Adrenal gland (tissue), 5 donors: ENCODE results near the gene ZNF425.

ENCODE experiments used
- POLR2A ChIP-seq, 2 donors: fragments of 450-650 bp; IDR thresholded peaks; one replicate each; pipeline ENCODE4 v1.6.1; 2017; ENCODE audit warnings: antibody characterized with exemption in 2 of 2, mild to moderate bottlenecking in 2 of 2, moderate library complexity in 1 of 2
- TF ChIP-seq, protein P1 (sequence below), 6 experiments: fragments of 450-650 bp in 4 of 6; fragments of 200-600 bp in 2 of 6; sonication (generic) in 1 of 6; IDR thresholded peaks; 1 replicate in 5 of 6; 2 replicates in 1 of 6; pipeline versions ENCODE4 v1.5.1 to v1.8.0; 2016 to 2021; ENCODE audit warnings: antibody characterized with exemption in 6 of 6, mild to moderate bottlenecking in 2 of 6, moderate library complexity in 1 of 6
- donor health status: DM: no; HTN: no; CAD: no.

DNA sequence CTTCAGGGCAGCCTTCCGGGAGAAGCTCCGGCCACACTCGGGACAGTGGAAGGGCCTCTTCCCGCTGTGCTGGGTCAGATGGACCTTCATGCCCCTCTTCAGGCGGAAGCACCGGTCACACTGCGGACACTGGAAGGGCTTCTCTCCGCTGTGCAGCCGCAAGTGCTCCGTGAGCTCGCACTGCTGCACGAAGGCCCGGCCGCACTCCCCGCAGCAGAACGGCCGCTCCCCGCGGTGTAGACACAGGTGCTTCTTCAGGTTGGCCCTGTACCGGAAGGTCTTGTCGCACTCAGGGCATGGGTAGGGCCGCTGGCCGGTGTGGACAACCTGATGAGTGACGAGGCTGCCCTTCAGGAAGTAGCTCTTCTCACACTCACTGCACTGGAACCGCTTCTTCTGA, 21.4 kb downstream of the ZNF425 start:
- no peak for TF ChIP-seq POLR2A (IDR thresholded peaks at IDR 0.05)
- TF ChIP-seq, protein P1, sequence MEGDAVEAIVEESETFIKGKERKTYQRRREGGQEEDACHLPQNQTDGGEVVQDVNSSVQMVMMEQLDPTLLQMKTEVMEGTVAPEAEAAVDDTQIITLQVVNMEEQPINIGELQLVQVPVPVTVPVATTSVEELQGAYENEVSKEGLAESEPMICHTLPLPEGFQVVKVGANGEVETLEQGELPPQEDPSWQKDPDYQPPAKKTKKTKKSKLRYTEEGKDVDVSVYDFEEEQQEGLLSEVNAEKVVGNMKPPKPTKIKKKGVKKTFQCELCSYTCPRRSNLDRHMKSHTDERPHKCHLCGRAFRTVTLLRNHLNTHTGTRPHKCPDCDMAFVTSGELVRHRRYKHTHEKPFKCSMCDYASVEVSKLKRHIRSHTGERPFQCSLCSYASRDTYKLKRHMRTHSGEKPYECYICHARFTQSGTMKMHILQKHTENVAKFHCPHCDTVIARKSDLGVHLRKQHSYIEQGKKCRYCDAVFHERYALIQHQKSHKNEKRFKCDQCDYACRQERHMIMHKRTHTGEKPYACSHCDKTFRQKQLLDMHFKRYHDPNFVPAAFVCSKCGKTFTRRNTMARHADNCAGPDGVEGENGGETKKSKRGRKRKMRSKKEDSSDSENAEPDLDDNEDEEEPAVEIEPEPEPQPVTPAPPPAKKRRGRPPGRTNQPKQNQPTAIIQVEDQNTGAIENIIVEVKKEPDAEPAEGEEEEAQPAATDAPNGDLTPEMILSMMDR (IDR thresholded peaks at IDR 0.05) = no peak
